Common myeloid progenitor, CD34-positive (primary cell): ENCODE measurements around the gene SERPINB7.

Experiments used
- CTCF ChIA-PET: fragments of 350-600 bp; sonication (Branson Sonifier 250); formaldehyde crosslinking; loops from one replicate; lab custom pipeline; 2021; ENCODE audit warnings: antibody characterized with exemption; lab: Charles Lee
- POLR2A ChIA-PET: fragments of 350-600 bp; sonication (Branson Sonifier 250); formaldehyde crosslinking; loops from one replicate; lab custom pipeline; 2021; ENCODE audit warnings: antibody characterized with exemption; lab: Charles Lee
- DNase-seq, 3 donors: peaks; one replicate each; pipeline versions ENCODE4 v3.0.0 to v3.0.0-alpha.2; 2013
- H3K27ac ChIP-seq, 2 experiments: 1 replicate in 1 of 2; 2 replicates in 1 of 2; pipeline ENCODE4 v1.7.0; 2013; ENCODE audit warnings: inconsistent platforms in 2 of 2, low read length in 2 of 2, mild to moderate bottlenecking in 2 of 2, low read depth in 1 of 2, moderate library complexity in 1 of 2; ENCODE audit not compliant: severe bottlenecking in 2 of 2, insufficient read depth in 1 of 2, poor library complexity in 1 of 2
- H3K27me3 ChIP-seq, 5 experiments: replicated peaks in 2 of 5; 1 replicate in 3 of 5; 2 replicates in 2 of 5; pipeline versions ENCODE4 v1.6.1 to v1.7.0; 2013; ENCODE audit warnings: low read length in 4 of 5, mild to moderate bottlenecking in 2 of 5, moderate library complexity in 2 of 5, inconsistent platforms in 1 of 5; ENCODE audit not compliant: insufficient read depth in 5 of 5, control insufficient read depth in 4 of 5
- H3K36me3 ChIP-seq, 4 experiments: 1 replicate in 2 of 4; 2 replicates in 2 of 4; pipeline versions ENCODE4 v1.6.1 to v1.7.0; 2013; ENCODE audit warnings: low read length in 3 of 4, control low read depth in 1 of 4, mild to moderate bottlenecking in 1 of 4; ENCODE audit not compliant: control insufficient read depth in 4 of 4, insufficient read depth in 4 of 4
- H3K4me1 ChIP-seq, 4 experiments: 1 replicate in 3 of 4; 2 replicates in 1 of 4; pipeline versions ENCODE4 v1.6.1 to v1.7.1; 2013; ENCODE audit warnings: low read length in 3 of 4, mild to moderate bottlenecking in 3 of 4, control low read depth in 1 of 4, inconsistent platforms in 1 of 4, moderate library complexity in 1 of 4; ENCODE audit not compliant: control insufficient read depth in 4 of 4, insufficient read depth in 4 of 4; ENCODE audit errors: control extremely low read depth in 1 of 4
- H3K4me3 ChIP-seq, 7 experiments: 1 replicate in 4 of 7; 2 replicates in 3 of 7; pipeline versions ENCODE4 v1.5.1 to v1.7.0; 2013; ENCODE audit warnings: mild to moderate bottlenecking in 7 of 7, low read length in 6 of 7, moderate library complexity in 6 of 7, inconsistent platforms in 2 of 7, low read depth in 2 of 7, control low read depth in 1 of 7; ENCODE audit not compliant: insufficient read depth in 4 of 7, control insufficient read depth in 1 of 7; ENCODE audit errors: extremely low read depth in 1 of 7
- H3K9me3 ChIP-seq, 5 experiments: 1 replicate in 4 of 5; 2 replicates in 1 of 5; pipeline versions ENCODE4 v1.6.1 to v1.7.1; 2013; ENCODE audit warnings: low read length in 4 of 5, mild to moderate bottlenecking in 2 of 5, inconsistent platforms in 1 of 5, low read depth in 1 of 5, moderate library complexity in 1 of 5; ENCODE audit not compliant: control insufficient read depth in 4 of 5, insufficient read depth in 2 of 5; ENCODE audit errors: control extremely low read depth in 1 of 5
- WGBS: methylation state at CpG from one replicate; pipeline ENCODE4 v1.1.5; 2013; ENCODE audit not compliant: insufficient coverage; 5-methylcytosine and 5-hydroxymethylcytosine counted together

SERPINB7 gene

GRCh38 chr18:63817441-63818051 lies 42.3 kb downstream of the SERPINB7 start:
- Histone ChIP-seq H3K27ac (no peak overlapping the region), H3K36me3 (no peaks in the 10 kb centered on the region), H3K9me3 (peaks cover 0 to 13% (median 0%) of the 10 kb centered on the region in 5 experiments), H3K4me1 (no peaks in the 10 kb centered on the region), H3K27me3 (no peaks in the 10 kb centered on the region), H3K4me3 (no peak overlapping the region)
- ChIA-PET POLR2A (no interaction called here), CTCF (interaction anchor here (1.1 kb wide), 1 partner anchor 29 kb away, joined by 3 read pairs; no protein-coding TSS in a partner anchor)
- no peak for DNase-seq
- 86% methylated on average over 1 of the region's 1 CpG for WGBS

- POLR2A ChIA-PET, result no interaction called here
- H3K27ac ChIP-seq, result no peak overlapping the region
- H3K4me1 ChIP-seq, result no peaks in the 10 kb centered on the region
- WGBS, result 0% methylated on average over 1 of the region's 1 CpG
- H3K27me3 ChIP-seq, result no peaks in the 10 kb centered on the region
- H3K4me3 ChIP-seq, result no peak overlapping the region
- no peaks in the 10 kb centered on the region for H3K36me3 ChIP-seq
- CTCF ChIA-PET, result interaction anchor here (0.9 kb wide), 1 partner anchor 25 kb away, joined by 3 read pairs; no protein-coding TSS in a partner anchor
- DNase-seq, result no peak
- peaks cover 0 to 13% (median 0%) of the 10 kb centered on the region in 5 experiments for H3K9me3 ChIP-seq
These were observed 43.0 kb downstream of the SERPINB7 start for GRCh38 chr18:63818212-63818611.

GRCh38 chr18:63819786-63820185 lies 44.6 kb downstream of the SERPINB7 start:
- 83% methylated on average over 1 of the region's 2 CpGs for WGBS

GRCh38 chr18:63820694-63821093 lies 45.5 kb downstream of the SERPINB7 start:
- no peak overlapping the region for H3K27ac ChIP-seq
- POLR2A ChIA-PET, result no interaction called here
- WGBS, result 97% methylated on average over 3 of the region's 3 CpGs
- no peaks in the 10 kb centered on the region for H3K36me3 ChIP-seq
- no peak for DNase-seq
- H3K4me1 ChIP-seq, result no peaks in the 10 kb centered on the region
- H3K27me3 ChIP-seq, result no peaks in the 10 kb centered on the region
- peaks cover 0 to 14% (median 0%) of the 10 kb centered on the region in 5 experiments for H3K9me3 ChIP-seq
- H3K4me3 ChIP-seq, result no peak overlapping the region
- CTCF ChIA-PET, result interaction anchor here (0.6 kb wide), 1 partner anchor 379 kb away, joined by 3 read pairs; no protein-coding TSS in a partner anchor

More at GRCh38 chr18:63819786-63820185, 44.6 kb downstream of the SERPINB7 start:
- no peak overlapping the region for H3K4me3 ChIP-seq
- CTCF ChIA-PET, result no interaction called here
- no peaks in the 10 kb centered on the region for H3K36me3 ChIP-seq
- no peak for DNase-seq
- no peak overlapping the region for H3K27ac ChIP-seq
- H3K9me3 ChIP-seq, result peaks cover 0 to 13% (median 0%) of the 10 kb centered on the region in 5 experiments
- POLR2A ChIA-PET, result no interaction called here
- H3K27me3 ChIP-seq, result no peaks in the 10 kb centered on the region
- no peaks in the 10 kb centered on the region for H3K4me1 ChIP-seq

- POLR2A ChIA-PET, result no interaction called here
- no peak overlapping the region for H3K4me3 ChIP-seq
- H3K36me3 ChIP-seq, result no peaks in the 10 kb centered on the region
- no peaks in the 10 kb centered on the region for H3K27me3 ChIP-seq
- H3K9me3 ChIP-seq, result peaks cover 0 to 2% (median 0%) of the 10 kb centered on the region in 5 experiments
- CTCF ChIA-PET, result interaction anchor here (0.8 to 2.4 kb wide), 9 partner anchors 13 to 308 kb away, joined by 3 to 17 read pairs (median 4); no protein-coding TSS in a partner anchor
- 86% methylated on average over 6 of the region's 10 CpGs for WGBS
- H3K27ac ChIP-seq, result no peak overlapping the region
- DNase-seq, result peak; percentile 29 to 59 (median 44)
- no peaks in the 10 kb centered on the region for H3K4me1 ChIP-seq
These were observed 48.5 kb downstream of the SERPINB7 start for GRCh38 chr18:63823516-63824219.

- Histone ChIP-seq H3K4me3 (no peak overlapping the region), H3K4me1 (no peaks in the 10 kb centered on the region), H3K36me3 (no peaks in the 10 kb centered on the region), H3K9me3 (peaks cover 0 to 2% (median 0%) of the 10 kb centered on the region in 5 experiments), H3K27me3 (no peaks in the 10 kb centered on the region), H3K27ac (no peak overlapping the region)
- WGBS, result no CpG with 5 or more reads among the region's 2 CpGs
- ChIA-PET POLR2A (no interaction called here), CTCF (interaction anchor here (0.8 to 2.4 kb wide), 9 partner anchors 12 to 309 kb away, joined by 3 to 17 read pairs (median 4); no protein-coding TSS in a partner anchor)
- no peak for DNase-seq
These were observed 49.0 kb downstream of the SERPINB7 start for GRCh38 chr18:63824220-63824525.

- POLR2A ChIA-PET, result no interaction called here
- Histone ChIP-seq H3K4me1 (peaks cover 12 to 24% (median 15%) of the 10 kb centered on the region in 4 experiments), H3K36me3 (no peaks in the 10 kb centered on the region), H3K27ac (no peak overlapping the region), H3K4me3 (no peak overlapping the region), H3K9me3 (peaks cover 0 to 2% (median 0%) of the 10 kb centered on the region in 5 experiments), H3K27me3 (no peaks in the 10 kb centered on the region)
- DNase-seq, result no peak
- no CpG with 5 or more reads among the region's 3 CpGs for WGBS
- CTCF ChIA-PET, result interaction anchor here (1.3 to 1.4 kb wide), 2 partner anchors 17 to 167 kb away, joined by 3 to 4 read pairs; no protein-coding TSS in a partner anchor
These were observed 52.9 kb downstream of the SERPINB7 start for GRCh38 chr18:63828120-63828519.
